ENCODE data around the gene EBF4. TPM values are rescaled to one million over a fixed set of nuclear protein-coding genes. Genes with fewer than 3 reads are reported as not detected.
A peak's percentile ranks its signal among the peaks of the same experiment; 100 is the strongest.

The EBF4 gene
- total RNA-seq, 1 donor from 2014 or later, result 1.3 TPM

DNA sequence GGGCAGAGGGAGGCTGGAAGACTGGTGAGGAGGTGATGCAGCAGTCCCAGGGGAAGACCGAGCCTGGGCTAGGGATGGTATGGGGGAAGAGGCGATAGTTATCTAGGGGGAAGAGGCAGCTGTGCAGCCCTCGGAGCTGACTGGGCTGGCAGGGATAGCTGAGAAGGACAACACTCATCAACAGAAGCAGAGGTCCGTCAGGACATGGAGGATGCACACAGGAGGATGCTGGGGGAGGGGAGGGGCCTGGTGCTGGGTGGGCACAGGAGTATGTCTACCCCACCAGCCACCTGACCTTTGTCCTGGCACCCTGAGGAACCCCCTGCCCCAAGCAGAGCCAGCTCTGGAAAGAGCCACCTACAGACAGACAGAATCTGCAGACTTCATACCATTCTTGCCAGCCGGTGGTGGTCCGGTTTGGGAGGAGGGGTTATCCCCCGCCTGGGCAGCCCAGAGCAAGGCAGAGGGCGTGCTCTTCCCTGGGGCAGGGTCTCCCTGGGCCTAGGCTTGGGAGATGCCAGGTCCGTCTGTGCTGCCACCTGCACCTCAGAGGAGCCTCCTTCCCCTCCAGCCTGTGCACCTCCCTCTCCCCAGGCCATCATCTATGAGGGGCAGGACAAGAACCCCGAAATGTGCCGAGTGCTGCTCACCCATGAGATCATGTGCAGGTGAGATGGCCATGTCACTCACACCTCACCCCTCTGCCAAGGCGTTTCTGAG is 14.9 kb downstream of the EBF4 start:
- no peak for DNase-seq (ENCODE audit: low read depth)
- H3K27me3 ChIP-seq (ENCODE audit: control insufficient read depth, insufficient read depth, low read length), result peaks cover 9% of the 10 kb centered on the region

DNA sequence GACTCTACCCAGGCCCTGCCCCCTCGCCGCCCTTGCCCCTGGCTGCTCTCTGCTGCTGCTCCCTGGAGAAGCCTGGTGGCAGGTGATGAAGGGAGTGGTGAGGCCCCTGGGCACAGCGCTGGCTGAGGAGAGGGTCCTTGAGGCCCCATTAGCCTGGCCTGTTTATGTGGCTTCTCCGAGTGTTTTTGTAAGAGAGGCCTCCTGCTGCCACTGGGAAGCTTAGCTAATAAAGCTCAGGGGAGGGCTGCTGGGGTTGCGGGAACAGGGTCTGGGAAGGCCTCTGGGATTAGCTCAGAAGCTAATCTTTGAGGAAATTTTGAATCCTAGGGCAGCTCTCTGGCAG is 15.5 kb downstream of the EBF4 start:
- no peak for FAIRE-seq
- peaks cover 7% of the 10 kb centered on the region for H3K27me3 ChIP-seq (ENCODE audit: control insufficient read depth, insufficient read depth, low read length)

More for the DNA sequence above, 14.9 kb downstream of the EBF4 start:
- no peaks in the 10 kb centered on the region for H3K36me3 ChIP-seq (ENCODE audit: control insufficient read depth, insufficient read depth, low read length)
- no peak for FAIRE-seq
- TF ChIP-seq, protein P1, sequence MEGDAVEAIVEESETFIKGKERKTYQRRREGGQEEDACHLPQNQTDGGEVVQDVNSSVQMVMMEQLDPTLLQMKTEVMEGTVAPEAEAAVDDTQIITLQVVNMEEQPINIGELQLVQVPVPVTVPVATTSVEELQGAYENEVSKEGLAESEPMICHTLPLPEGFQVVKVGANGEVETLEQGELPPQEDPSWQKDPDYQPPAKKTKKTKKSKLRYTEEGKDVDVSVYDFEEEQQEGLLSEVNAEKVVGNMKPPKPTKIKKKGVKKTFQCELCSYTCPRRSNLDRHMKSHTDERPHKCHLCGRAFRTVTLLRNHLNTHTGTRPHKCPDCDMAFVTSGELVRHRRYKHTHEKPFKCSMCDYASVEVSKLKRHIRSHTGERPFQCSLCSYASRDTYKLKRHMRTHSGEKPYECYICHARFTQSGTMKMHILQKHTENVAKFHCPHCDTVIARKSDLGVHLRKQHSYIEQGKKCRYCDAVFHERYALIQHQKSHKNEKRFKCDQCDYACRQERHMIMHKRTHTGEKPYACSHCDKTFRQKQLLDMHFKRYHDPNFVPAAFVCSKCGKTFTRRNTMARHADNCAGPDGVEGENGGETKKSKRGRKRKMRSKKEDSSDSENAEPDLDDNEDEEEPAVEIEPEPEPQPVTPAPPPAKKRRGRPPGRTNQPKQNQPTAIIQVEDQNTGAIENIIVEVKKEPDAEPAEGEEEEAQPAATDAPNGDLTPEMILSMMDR (IDR thresholded peaks at IDR 0.05; ENCODE audit: insufficient read depth, low read length, severe bottlenecking), result no peak
- H3K4me3 ChIP-seq (ENCODE audit: low read depth, low read length), result no peak overlapping the region

DNA sequence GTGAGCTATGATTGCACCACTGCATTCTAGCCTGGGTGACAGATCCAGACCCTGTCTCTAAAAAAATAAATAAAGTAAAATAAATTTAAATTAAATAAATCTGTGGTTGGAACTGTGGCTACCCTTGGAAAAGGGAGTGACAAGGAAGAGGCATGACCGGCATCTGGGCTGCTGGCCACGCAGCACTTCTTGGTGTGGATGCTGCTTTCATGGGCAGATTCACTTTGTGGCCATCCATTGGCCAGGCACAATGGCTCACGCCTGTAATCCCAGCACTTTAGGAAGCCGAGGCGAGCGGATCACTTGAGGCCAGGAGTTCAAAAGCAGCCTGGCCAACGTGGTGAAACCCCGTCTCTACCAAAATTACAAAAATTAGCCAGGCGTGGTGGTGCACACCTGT is 16.1 kb downstream of the EBF4 start:
- H3K27me3 ChIP-seq (ENCODE audit: control insufficient read depth, insufficient read depth, low read length), result peaks cover 7% of the 10 kb centered on the region
- FAIRE-seq (no peak), DNase-seq (ENCODE audit: low read depth) (no peak)
- H3K36me3 ChIP-seq (ENCODE audit: control insufficient read depth, insufficient read depth, low read length), result no peaks in the 10 kb centered on the region
- no peak overlapping the region for H3K4me3 ChIP-seq (ENCODE audit: low read depth, low read length)
- TF ChIP-seq, protein P1 (IDR thresholded peaks at IDR 0.05; ENCODE audit: insufficient read depth, low read length, severe bottlenecking), result no peak

More for the DNA sequence above, 15.5 kb downstream of the EBF4 start:
- H3K4me3 ChIP-seq (ENCODE audit: low read depth, low read length), result no peak overlapping the region
- no peak for DNase-seq (ENCODE audit: low read depth)
- H3K36me3 ChIP-seq (ENCODE audit: control insufficient read depth, insufficient read depth, low read length), result no peaks in the 10 kb centered on the region
- TF ChIP-seq, protein P1 (IDR thresholded peaks at IDR 0.05; ENCODE audit: insufficient read depth, low read length, severe bottlenecking), result no peak

DNA sequence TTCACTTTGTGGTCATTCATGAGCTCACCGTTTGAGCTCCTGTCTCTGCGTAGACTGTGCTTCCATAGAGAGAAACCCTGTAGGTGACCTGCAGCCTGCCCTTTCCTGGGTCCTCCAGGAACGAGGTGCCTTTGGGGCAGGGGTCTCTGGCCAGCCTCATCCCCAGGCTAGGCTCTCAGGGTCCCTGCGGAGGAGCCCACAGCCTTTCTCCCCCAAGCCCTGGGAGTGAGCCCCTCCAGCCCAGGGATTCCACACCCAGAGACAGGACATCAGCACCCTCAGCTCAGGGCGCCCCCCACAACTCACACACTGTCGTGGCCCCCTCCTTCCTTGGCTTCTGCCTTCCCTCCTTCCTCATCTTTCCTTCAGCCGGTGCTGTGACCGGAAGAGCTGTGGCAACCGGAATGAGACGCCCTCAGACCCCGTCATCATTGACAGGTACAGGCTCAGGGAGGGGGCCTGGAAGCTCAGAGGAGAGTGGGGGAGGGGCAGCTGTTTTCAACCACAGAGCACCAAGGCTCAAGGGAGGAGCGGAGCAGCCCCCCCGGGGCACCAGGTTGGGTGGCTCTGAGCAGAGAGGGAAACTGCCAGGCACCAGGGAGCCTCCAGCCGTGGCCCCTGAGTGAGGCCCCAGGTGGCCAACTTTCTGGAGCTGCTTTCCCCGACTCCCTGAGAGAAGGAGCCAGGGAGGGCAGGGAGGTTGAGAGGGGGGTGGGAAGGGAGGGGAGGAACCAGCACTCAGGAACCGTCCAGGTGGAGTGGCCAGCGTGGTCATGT is 16.8 kb downstream of the EBF4 start:
- no peak overlapping the region for H3K4me3 ChIP-seq (ENCODE audit: low read depth, low read length)
- H3K36me3 ChIP-seq (ENCODE audit: control insufficient read depth, insufficient read depth, low read length), result no peaks in the 10 kb centered on the region
- peaks cover 7% of the 10 kb centered on the region for H3K27me3 ChIP-seq (ENCODE audit: control insufficient read depth, insufficient read depth, low read length)
- FAIRE-seq (no peak), DNase-seq (ENCODE audit: low read depth) (no peak)
- TF ChIP-seq, protein P1 (IDR thresholded peaks at IDR 0.05; ENCODE audit: insufficient read depth, low read length, severe bottlenecking), result no peak

DNA sequence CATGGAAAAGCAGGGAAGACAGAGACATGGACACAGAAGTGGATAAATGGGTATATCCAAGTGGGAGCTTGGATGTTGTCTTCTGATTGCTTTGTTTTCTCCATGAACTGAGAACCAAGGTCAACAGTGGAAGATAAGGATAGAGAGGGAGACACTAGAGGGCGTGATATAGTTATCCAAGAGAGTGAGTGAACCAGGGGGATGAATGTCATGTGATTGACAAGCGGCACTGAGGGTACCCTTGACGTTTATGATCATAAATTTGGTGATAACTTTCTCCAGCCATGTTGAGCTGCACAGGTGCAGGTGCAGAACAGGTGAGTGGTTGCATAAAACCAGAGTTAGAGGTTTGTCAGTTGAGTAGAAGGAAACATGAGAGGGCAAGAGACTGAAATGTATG is 20.7 kb downstream of the EBF4 start:
- Histone ChIP-seq H3K27me3 (ENCODE audit: control insufficient read depth, insufficient read depth, low read length) (peaks cover 1% of the 10 kb centered on the region), H3K36me3 (ENCODE audit: control insufficient read depth, insufficient read depth, low read length) (no peaks in the 10 kb centered on the region), H3K4me3 (ENCODE audit: low read depth, low read length) (no peak overlapping the region)
- FAIRE-seq (no peak), DNase-seq (ENCODE audit: low read depth) (peak; percentile 21)
- TF ChIP-seq, protein P1 (IDR thresholded peaks at IDR 0.05; ENCODE audit: insufficient read depth, low read length, severe bottlenecking), result peak; percentile 41
